NCI-H524 (cell line): ENCODE measurements around the gene HARBI1.

Experiments used
- DNase-seq, 2 experiments: peaks; one replicate each; lab custom pipeline; 2025; lab: John Stamatoyannopoulos, UW

The HARBI1 gene

DNA sequence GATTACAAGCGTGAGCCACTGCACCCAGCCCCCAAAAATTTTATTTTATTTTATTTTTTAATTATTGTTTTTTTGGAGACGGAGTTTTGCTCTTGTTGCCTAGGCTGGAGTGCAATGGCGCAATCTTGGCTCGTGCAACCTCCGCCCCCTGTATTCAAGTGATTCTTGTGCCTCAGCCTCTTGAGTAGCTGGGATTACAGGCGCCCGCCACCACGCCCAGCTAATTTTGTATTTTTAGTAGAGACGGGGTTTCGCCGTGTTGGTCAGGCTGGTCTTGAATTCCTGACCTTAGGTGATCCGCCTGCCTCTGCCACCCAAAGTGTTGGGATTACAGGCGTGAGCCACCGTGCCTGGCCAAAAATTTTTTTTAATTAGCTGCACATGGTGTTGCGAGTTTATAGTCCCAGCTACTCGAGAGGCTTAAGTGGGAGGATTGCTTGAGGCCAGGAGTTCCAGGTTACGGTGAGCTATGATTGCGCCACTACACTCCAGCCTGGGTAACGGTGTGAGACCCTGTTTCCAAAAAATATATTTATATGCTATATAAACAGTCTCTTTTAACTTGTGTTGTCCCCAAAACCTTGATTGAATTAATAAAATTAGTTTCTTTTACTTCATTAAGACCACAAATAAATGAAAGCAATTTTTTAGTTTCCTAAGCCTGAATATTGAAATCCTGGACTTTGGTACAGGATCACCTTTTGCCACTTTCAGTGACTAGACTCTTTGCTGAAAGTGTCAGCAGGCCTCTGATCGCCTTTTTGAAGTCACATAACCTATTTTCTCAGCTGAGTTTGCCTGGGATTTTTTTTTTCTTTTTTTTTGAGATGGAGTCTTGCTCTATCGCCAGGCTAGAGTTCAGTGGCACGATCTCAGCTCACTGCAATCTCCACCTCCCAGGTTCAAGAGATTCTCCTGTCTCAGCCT is 16.5 kb upstream of the HARBI1 start:
- DNase-seq = no peak

- no peak for DNase-seq
Observed at GRCh38 chr11:46632502-46632901, 15.5 kb upstream of the HARBI1 start.

DNA sequence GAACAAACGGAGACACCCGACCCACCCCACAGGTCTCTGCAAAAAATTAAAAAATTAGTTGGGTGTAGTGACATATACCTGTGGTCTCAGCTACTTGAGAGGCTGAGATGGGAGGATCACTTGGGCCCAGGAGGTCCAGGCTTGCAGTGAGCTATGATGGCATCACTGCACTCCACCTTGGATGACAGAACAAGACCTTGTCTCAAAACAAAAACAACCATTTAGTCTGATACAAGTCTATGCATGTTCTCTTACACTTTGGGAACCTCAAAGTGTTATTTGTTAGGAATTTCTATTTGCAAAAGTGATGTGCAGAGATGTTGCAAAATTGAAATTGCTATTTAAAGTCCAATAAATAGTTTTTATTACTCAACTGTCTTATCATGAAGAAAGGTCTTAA is 14.6 kb upstream of the HARBI1 start:
- DNase-seq = no peak

DNA sequence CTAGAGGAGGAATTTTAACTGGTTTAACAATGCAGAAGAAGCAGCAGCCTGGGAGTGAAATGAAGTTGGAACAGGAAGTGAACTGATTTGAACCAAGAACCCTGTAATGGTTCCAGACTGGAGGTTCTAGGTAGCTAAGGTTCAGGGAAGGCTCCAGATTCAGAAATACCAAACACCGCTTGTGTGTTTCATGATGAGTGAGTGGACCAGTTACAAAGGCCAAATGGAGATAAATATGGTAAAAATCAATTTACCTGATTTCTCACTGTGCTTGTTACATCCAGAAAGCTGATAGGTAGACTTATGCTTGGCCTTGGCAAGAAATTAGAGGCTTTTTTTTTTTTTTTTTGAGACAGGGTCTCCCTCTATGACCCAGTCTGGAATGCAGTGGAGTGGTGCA is 13.2 kb upstream of the HARBI1 start:
- no peak for DNase-seq

- no peak for DNase-seq
Observed at GRCh38 chr11:46628961-46629360, 11.9 kb upstream of the HARBI1 start.

GRCh38 chr11:46625406-46625805 is 8.4 kb upstream of the HARBI1 start:
- no peak for DNase-seq

DNA sequence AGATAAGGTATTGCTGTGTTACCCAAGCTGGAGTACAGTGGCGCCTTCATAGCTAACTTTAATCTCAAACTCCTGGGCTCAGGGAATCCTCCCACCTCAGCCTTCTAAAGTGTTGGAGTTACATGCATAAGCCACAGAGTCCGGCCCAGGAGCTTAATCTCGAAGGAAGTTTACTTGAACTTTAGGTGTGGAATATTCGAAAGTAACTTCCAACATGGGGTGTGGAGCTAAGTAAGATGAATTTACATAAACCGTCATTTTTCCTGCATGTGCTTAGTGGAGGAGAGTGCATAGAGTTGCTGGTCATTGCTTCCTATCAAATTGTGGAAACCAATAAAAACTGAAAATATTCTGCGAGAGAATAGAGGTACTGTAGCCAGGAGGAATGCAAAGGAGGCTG is 1.8 kb upstream of the HARBI1 start:
- DNase-seq = no peak

GRCh38 chr11:46617972-46618314 is 916 bp upstream of the HARBI1 start:
- DNase-seq = no peak

DNA sequence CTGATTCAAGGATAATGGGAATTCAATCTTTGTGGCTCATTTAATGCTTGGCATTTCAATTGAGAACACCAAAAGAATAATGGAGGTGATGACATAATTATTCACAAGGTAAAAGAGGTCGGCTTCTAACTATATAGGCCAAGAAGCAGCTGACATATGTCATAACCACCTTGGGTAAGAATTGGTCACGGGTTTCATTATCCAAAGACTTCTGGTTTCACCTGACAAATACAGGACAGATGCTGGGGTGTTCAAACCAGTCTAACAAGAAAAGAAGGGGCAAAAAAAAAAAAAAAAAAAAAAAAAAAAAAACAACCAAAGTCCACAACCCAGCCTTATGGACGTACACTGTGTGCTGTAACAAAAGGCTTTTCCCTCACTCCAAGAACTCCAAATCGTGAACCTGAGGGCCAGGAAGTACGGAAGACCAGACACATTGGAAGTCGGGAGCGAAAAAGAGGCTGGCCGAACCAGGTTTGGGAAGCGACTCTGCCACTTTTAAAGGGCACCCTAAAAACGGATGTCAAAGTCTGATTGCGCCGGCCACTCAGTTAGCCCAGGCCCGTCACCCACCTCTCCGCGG is 385 bp downstream of the HARBI1 start:
- DNase-seq = no peak

DNA sequence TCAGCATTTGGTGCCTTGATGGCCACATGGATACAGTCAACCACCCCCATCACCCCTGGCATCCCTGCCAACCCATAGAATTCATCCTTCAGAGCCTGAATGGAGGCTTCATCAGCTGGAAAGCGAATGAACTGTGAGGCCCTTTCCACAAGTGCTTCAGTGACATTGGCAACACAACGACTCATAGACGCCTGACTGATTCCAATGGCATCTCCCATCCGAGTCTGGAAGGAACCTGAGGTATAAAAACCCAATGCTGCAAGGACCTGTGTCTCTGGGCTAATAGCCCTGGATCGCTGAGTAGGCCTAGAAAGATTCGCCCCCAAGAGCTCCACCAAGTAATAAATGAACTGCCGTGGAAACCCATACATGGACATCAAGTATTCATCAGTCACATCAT is 1.3 kb downstream of the HARBI1 start:
- DNase-seq = no peak

GRCh38 chr11:46612326-46612725 is 4.7 kb downstream of the HARBI1 start:
- no peak for DNase-seq

DNA sequence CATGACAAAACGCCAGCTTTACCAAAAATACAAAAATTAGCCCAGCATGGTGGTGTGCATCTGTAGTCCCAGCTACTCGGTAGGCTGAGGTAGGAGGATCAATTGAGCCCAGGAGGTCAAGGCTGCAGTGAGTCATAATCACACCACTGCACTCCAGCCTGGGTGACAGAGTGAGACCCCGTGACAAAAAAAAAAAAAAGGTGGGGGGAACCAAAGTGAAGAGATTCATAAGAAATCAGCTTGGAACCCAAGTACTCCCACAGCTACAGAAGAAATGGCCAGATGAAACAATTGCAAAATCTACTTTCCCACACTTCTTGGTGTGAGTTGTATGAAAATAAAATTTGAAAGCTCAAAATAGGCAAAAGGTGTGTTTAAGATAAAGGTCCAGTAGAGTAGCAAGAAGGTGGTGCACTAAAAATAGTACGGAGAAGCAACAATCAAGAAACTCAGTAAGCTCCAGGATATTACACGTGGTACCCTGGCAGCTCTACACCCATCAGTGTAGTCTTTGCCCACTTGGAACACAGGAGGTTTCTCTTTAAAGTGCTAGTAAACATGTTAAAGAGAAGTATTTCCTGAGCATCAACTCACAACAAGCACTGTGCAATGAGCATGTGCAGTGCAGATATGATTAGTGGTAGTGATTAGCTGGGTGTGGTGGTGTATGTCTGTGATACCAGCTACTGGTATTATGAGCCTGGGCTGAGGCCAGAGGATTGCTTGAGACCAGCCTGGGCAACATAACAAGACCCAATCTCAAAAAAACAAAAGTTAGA is 5.3 kb downstream of the HARBI1 start:
- DNase-seq = no peak

GRCh38 chr11:46609386-46609785 is 7.6 kb downstream of the HARBI1 start:
- DNase-seq = no peak

DNA sequence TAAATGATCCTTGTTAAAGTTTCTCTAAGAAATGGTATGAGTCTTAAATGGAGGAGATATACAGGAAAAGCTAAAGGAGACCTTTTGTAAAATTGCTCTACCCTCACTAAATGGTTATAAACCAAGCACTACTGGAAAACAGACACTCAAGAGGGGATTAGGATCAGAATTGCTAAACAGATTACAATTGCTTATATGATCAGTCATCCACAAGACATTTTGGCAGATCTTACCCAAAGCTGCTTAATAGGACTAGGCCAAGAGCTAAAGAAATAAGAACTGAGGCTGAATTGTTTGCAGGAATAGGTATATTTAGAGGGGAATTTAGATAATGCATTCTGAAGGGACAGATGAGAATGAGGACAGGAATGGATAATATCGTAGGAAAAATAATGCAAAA is 9.5 kb downstream of the HARBI1 start:
- DNase-seq = peak in 1 of 2 experiments; percentile 71

DNA sequence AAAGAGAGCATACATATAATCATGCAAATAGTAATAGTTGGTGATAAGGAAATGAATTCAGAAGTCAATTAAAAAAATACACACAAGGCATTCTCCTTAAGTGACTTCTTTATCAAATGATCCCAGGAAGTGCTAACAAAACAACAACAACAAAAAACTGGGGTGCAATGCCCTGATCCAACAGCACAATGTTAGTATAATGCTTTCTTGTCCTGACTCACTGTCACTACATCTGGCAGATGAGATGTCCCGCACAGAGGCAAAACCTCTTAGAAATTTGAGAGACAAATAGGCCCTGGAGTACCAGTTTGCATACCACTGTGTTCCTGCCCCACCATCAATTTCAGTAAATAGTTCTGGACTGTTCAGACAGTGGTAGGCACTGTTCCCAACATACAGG is 12.2 kb downstream of the HARBI1 start:
- DNase-seq = no peak

GRCh38 chr11:46603704-46604308 is 13.2 kb downstream of the HARBI1 start:
- no peak for DNase-seq

- no peak for DNase-seq
Observed at GRCh38 chr11:46601129-46601528, 15.9 kb downstream of the HARBI1 start.

DNA sequence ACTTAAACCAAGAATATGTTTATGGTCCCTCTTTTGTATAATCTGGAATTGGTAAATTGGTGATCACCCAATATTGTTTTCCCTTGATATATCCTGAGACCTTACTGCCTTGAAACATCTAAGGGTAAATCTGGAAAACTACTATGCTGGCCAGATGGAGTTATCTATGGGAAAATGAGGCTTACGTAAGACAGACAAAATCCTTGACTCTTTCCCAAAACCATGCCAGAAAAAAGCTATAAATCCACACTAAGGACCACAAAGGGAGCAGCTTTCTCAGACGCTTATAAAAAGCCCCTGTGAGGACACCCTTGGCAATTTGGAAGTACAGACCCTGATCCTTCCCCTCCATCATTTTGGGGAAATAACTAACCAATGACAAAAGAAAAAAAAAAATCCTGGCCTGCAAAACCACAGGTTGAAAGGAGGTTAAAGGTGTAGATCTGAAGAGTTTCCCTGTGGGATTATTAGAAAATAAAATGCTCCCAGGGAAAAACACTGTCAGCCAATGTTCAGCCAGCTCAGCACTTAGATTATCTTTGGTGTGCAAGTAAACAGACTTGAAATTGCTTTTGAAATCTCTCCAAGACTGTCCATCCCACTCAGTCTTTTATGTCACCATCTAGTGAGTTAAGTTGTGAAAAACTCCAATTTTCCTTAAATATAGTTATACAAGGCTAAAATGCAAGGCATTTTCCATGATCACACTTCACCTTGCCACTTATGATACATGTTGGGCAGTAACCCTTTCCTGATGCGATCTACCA is 16.6 kb downstream of the HARBI1 start:
- no peak for DNase-seq

DNA sequence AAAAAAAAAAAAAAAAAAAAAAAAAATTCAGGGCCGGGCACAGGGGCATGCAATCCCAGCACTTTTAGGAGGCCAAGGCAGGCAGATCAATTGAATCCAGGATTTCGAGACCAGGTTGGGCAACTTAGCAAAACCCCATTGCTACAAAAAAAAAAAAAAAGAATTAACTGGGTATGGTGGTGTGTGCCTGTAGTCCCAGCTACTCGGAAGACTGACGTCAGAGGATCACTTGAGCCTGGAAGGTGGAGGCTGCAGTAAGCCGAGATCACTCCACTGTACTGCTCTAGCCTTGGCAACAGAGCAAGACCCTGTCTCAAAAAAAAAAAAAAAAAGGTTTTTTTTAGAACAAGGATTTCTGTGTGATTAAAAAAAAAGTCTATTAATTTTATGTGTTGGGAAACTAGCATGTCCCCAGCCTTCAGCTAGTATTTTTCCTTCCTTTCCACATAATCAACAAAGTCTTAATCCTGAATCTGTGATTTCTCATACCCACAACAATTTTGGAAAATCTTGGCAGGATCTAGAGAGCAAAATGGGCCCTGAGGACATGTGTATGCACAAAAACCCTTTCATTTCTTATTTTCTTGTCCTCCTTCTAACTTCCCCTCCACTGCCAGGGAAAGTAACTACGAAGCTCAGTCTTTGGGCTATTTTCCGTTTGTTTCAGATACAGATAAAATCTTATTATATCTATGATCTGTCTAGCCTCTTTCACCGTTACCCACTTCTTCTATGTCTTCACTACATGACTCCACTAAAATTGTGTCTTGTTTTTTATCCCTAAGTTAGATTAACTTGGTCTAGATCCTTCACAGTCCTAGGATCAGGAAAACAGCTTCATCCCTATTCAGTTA is 17.5 kb downstream of the HARBI1 start:
- no peak for DNase-seq

GRCh38 chr11:46597609-46598219 is 19.3 kb downstream of the HARBI1 start:
- DNase-seq = no peak
